Fibroblast of peridontal ligament (primary cell): ENCODE data around the gene SCYGR7.
"Not testable (repeated sequence)": the region's sequence is repeated elsewhere in the genome, so short reads cannot be mapped to it uniquely, and the experiment has no call there.

Source experiments
- DNase-seq: peaks from one replicate; pipeline ENCODE4 v3.0.0-alpha.2; 2010; ENCODE audit errors: extremely low read depth

Gene SCYGR7

GRCh38 chr2:227728035-227728434 is at the start of gene SCYGR7:
Gene SCYGR7, plus strand, starts transcription at chr2:227728335. Its CDS starts 0 bp downstream, at chr2:227728335.
- no peak for DNase-seq

GRCh38 chr2:227684258-227684657 is 43.9 kb upstream of the SCYGR7 start:
- DNase-seq: no peak

- DNase-seq: no peak
Measured at GRCh38 chr2:227687189-227687588, 40.9 kb upstream of the SCYGR7 start.

- no peak for DNase-seq
Measured at GRCh38 chr2:227696990-227697679, 31.0 kb upstream of the SCYGR7 start.

GRCh38 chr2:227701556-227701955 is 26.6 kb upstream of the SCYGR7 start:
- no peak for DNase-seq

- peak; percentile 42 for DNase-seq
Measured at GRCh38 chr2:227703280-227703732, 24.8 kb upstream of the SCYGR7 start.

- peak; percentile 16 for DNase-seq
Measured at GRCh38 chr2:227703961-227704360, 24.2 kb upstream of the SCYGR7 start.

GRCh38 chr2:227706859-227707258 is 21.3 kb upstream of the SCYGR7 start:
- DNase-seq: no peak

GRCh38 chr2:227707390-227707789 is 20.7 kb upstream of the SCYGR7 start:
- DNase-seq: no peak

- no peak for DNase-seq
Measured at GRCh38 chr2:227710986-227711385, 17.1 kb upstream of the SCYGR7 start.

- no peak for DNase-seq
Measured at GRCh38 chr2:227713291-227713690, 14.8 kb upstream of the SCYGR7 start.

GRCh38 chr2:227716501-227716900 is 11.6 kb upstream of the SCYGR7 start:
- DNase-seq: no peak

- peak; percentile 86 for DNase-seq
Measured at GRCh38 chr2:227717687-227718567, 10.2 kb upstream of the SCYGR7 start, which contains the start of gene SLC19A3. Gene SLC19A3, minus strand, starts transcription at chr2:227718028. Its CDS starts 15,710 bp downstream, at chr2:227702318.

GRCh38 chr2:227719641-227720040 is 8.5 kb upstream of the SCYGR7 start:
- DNase-seq: no peak

- DNase-seq: no peak
Measured at GRCh38 chr2:227720680-227721079, 7.5 kb upstream of the SCYGR7 start.

GRCh38 chr2:227722821-227723220 is 5.3 kb upstream of the SCYGR7 start:
- not testable (repeated sequence) for DNase-seq

GRCh38 chr2:227724394-227725039 is 3.6 kb upstream of the SCYGR7 start, which contains the start of gene SCYGR6:
Gene SCYGR6, minus strand, starts transcription at chr2:227724757. Its CDS starts 0 bp downstream, at chr2:227724757.
- no peak for DNase-seq

- no peak for DNase-seq
Measured at GRCh38 chr2:227739351-227739750, 11.2 kb downstream of the SCYGR7 start.

GRCh38 chr2:227740705-227741104 is 12.6 kb downstream of the SCYGR7 start:
- not testable (repeated sequence) for DNase-seq

GRCh38 chr2:227745594-227745993 is 17.5 kb downstream of the SCYGR7 start, which contains the start of gene SCYGR8:
Gene SCYGR8, plus strand, starts transcription at chr2:227745894. Its CDS starts 0 bp downstream, at chr2:227745894.
- no peak for DNase-seq

- DNase-seq: no peak
Measured at GRCh38 chr2:227748079-227748478, 19.9 kb downstream of the SCYGR7 start.

GRCh38 chr2:227756261-227756660 is 28.1 kb downstream of the SCYGR7 start:
- not testable (repeated sequence) for DNase-seq
